ENCODE data around the gene CALHM1.
"Not testable (repeated sequence)": the region's sequence is repeated elsewhere in the genome, so short reads cannot be mapped to it uniquely, and the experiment has no call there.

Gene CALHM1

GRCh38 chr10:103440416-103440815, 18.3 kb downstream of the CALHM1 start:
- in situ Hi-C loops (cut with HindIII; ENCODE audit: low sequenced_read_pairs), result no loop called here

GRCh38 chr10:103439776-103440175, 18.9 kb downstream of the CALHM1 start:
- in situ Hi-C loops (cut with HindIII; ENCODE audit: low sequenced_read_pairs), result no loop called here

- in situ Hi-C loops (cut with HindIII; ENCODE audit: low sequenced_read_pairs), result no loop called here
These were observed 24.8 kb downstream of the CALHM1 start for GRCh38 chr10:103433858-103434257.

GRCh38 chr10:103431902-103432301, 26.8 kb downstream of the CALHM1 start:
- in situ Hi-C loops (cut with HindIII; ENCODE audit: low sequenced_read_pairs), result no loop called here

GRCh38 chr10:103429647-103430046, 29.1 kb downstream of the CALHM1 start:
- in situ Hi-C loops (cut with HindIII; ENCODE audit: low sequenced_read_pairs), result no loop called here

GRCh38 chr10:103428989-103429643, 29.6 kb downstream of the CALHM1 start:
- in situ Hi-C loops (cut with HindIII; ENCODE audit: low sequenced_read_pairs), result no loop called here

- in situ Hi-C loops (cut with HindIII; ENCODE audit: low sequenced_read_pairs), result no loop called here
These were observed 30.8 kb downstream of the CALHM1 start for GRCh38 chr10:103427866-103428265.

- in situ Hi-C loops (cut with HindIII; ENCODE audit: low sequenced_read_pairs), result no loop called here
These were observed 35.0 kb downstream of the CALHM1 start for GRCh38 chr10:103423748-103424147.

GRCh38 chr10:103419101-103419500, 39.6 kb downstream of the CALHM1 start:
- in situ Hi-C loops (cut with HindIII; ENCODE audit: low sequenced_read_pairs), result no loop called here

- in situ Hi-C loops (cut with HindIII; ENCODE audit: low sequenced_read_pairs), result no loop called here
These were observed 41.1 kb downstream of the CALHM1 start for GRCh38 chr10:103417601-103418000.

- in situ Hi-C loops (cut with HindIII; ENCODE audit: low sequenced_read_pairs), result not testable (repeated sequence)
These were observed 41.6 kb downstream of the CALHM1 start for GRCh38 chr10:103417148-103417469.

GRCh38 chr10:103416436-103417147, 42.1 kb downstream of the CALHM1 start:
- in situ Hi-C loops (cut with HindIII; ENCODE audit: low sequenced_read_pairs), result no loop called here

- in situ Hi-C loops (cut with HindIII; ENCODE audit: low sequenced_read_pairs), result no loop called here
These were observed 43.1 kb downstream of the CALHM1 start for GRCh38 chr10:103415581-103415980.

GRCh38 chr10:103413564-103413963, 45.1 kb downstream of the CALHM1 start:
- in situ Hi-C loops (cut with HindIII; ENCODE audit: low sequenced_read_pairs), result no loop called here
